ENCODE data around the gene ENG. TPM values are rescaled to one million over a fixed set of nuclear protein-coding genes. Genes with fewer than 3 reads are reported as not detected.
"Not testable (repeated sequence)": the region's sequence is repeated elsewhere in the genome, so short reads cannot be mapped to it uniquely, and the experiment has no call there.

Gene ENG
- total RNA-seq, 3 donors from 2014 or later: 10.7 to 20.3 (median 14.8) TPM

DNA sequence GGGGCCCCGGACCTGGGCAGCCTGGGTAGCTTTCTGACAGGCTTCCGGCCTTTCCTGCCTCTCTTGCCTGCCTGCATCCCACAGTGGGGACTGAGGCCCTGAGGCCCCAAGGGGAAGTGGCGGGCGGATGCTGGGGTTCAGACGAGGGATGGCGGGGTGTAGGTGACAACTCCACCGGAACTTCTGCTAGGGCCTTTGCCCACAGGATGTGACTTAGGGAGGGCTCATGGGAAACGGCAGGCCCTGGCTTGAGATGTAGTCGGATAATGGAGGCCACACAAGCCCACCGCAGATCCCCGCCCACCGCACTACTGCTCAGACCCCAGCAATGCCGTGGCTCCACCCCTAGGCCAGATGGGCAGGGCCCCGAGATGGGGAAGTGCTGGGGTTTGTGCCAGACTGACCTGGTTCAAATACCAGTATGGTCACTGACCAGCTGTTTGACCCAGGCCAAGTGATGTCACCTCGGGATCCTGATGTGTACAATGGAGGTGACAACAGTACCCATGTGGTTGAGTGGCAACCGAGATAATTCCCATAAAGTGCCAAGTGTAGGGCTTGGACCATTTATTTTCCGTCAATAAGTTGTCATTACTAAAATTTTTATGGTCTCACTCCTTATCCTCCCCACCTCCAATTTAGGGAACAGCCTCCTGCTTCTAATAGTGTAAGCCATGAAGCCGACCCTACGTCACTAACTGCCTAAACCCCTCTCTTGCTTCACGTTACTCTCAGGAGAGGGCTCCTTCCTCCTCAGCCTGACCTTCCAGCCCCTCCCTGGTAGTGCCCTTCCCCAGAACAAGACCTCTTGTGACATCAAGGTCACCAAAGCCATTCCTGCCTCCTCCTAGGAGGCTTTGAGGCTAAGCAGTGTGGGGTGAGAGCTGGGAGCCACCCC, 71.1 kb downstream of the ENG start:
- Mint-ChIP-seq H3K27me3 (ENCODE audit: low read depth) (no peaks in the 10 kb centered on the region), H3K9me3 (no peaks in the 10 kb centered on the region), H3K36me3 (ENCODE audit: insufficient read depth) (peaks cover 13% of the 10 kb centered on the region), H3K4me3 (peak overlapping the region; percentile 73), H3K4me1 (ENCODE audit: low read depth) (peaks cover 72% of the 10 kb centered on the region)
- DNase-seq: peak; percentile 45
- ATAC-seq: peak in 1 of 2 donors; percentile 2

DNA sequence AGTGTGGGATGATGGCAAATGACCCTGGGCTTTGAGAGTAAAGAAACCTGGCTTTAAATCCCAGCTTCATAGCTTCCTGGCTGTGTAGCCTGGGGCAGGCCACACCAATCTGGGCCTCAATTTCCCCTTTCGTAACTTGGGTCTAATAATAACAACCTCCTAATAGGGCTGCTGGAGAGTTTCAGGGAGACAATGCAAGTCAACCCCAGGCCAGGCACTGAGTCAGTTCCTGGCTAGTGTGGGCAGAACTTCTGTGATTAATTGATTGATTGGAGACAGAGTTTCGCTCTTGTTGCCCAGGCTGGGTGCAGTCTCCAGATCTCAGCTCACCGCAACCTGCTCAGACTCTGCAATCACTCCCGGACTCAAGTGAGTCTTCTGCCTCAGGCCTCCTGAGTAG, 72.7 kb downstream of the ENG start:
- H3K36me3 Mint-ChIP-seq (ENCODE audit: insufficient read depth): peaks cover 4% of the 10 kb centered on the region
- H3K27me3 Mint-ChIP-seq (ENCODE audit: low read depth): no peaks in the 10 kb centered on the region
- H3K9me3 Mint-ChIP-seq: no peaks in the 10 kb centered on the region
- DNase-seq (no peak), ATAC-seq (no peak)
- H3K4me3 Mint-ChIP-seq: peak overlapping the region; percentile 45
- H3K4me1 Mint-ChIP-seq (ENCODE audit: low read depth): peaks cover 66% of the 10 kb centered on the region

DNA sequence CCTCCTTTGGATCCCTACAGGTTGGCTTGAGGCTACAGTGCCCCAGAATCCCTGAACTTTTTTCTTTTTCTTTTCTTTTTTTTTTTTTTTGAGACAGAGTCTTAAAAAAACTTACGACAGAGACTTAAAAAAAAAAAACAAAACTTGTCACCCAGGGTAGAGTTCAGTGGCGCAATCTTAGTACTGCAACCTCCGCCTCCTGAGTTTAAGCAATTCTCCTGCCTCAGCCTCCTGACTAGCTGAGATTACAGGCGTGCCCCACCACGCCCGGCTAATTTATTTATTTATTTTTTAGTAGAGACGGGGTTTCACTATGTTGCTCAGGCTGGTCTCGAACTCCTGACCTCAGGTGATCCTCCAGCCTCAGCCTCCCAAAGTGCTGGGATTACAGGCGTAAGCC, 73.5 kb downstream of the ENG start:
- ATAC-seq; DNase-seq; H3K4me3 Mint-ChIP-seq; H3K36me3 Mint-ChIP-seq (ENCODE audit: insufficient read depth); H3K27me3 Mint-ChIP-seq (ENCODE audit: low read depth); H3K9me3 Mint-ChIP-seq: not testable (repeated sequence)
- H3K4me1 Mint-ChIP-seq (ENCODE audit: low read depth): peaks cover 71% of the 10 kb centered on the region

DNA sequence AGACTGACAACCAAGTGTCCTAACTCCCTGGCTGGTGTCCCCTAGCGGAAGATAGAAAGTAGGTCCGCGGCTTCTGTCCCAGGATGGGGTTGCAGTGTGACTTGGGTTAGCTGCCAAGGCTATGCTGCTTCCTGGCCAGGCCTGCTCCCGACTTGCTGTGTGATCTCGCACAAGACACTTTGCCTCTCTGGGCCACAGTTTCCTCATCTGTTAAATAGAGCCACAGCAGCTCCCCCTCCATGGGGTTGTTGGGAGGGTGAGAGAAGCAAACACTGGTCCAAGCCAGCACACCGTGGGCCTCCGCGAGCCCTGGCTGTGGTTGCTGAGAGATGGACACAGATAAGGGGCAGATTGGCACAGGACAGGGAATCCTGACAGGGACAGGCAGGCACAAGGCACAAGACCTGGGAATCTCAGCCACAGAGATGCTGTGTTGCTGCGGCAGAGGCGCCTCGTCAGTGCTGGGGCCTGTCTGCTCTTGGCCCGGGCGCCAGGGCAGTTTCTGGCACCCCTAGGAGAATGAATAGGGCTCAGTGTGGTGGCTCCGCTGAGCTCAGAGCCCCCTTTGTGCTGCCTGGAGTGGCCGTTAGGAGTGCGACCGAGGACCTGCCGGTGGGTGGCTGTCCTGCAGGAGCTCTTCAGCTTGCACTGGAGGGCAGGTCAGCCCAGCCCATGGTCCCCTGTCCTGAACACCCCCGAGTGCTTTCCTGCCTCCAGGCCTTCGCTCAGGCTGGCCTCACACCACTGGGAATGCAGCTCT, 74.2 kb downstream of the ENG start:
- no peak overlapping the region for H3K4me3 Mint-ChIP-seq

DNA sequence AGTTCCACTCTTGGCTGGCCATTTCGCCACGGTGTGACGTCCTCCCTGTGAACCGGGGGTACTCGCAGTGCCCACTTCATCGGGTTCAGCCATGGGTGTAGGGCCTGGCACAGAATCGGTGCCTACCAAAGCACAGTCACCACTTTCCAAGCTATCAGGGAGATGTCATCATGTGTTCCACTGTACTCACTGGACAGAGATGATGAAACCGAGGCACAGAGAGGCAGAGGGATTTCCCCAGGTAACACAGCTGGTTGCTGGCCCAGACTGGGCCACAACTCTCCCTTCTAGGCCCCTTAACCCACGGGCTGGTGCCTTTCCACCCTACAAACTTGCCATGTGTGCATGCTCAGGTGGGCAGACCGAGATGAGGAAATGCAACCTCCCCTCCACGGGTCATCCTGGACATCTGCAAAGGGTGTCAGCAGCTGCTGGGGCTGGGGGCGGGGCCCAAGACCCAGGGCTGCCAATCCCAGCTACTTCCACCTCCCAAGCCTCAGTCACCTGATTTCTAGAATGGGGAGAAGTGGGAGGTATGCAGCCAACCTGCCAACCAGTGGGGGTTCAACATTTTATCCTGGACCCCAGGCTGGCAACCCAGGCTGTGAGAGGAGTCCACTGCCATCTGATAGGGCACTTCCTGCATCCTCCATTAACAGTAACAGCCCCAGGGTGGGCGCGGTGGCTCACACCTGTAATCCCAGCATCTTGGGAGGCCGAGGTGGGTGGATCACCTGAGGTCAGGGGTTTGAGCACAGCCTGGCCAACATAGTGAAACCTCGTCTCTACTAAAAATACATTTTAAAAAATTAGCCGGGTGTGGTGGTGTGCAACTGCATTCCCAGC, 75.1 kb downstream of the ENG start:
- DNase-seq (peak; percentile 60), ATAC-seq (peak; percentile 64 to 65)
- Mint-ChIP-seq H3K4me3 (peak overlapping the region; percentile 96), H3K4me1 (ENCODE audit: low read depth) (peaks cover 66% of the 10 kb centered on the region), H3K36me3 (ENCODE audit: insufficient read depth) (peaks cover under 1% of the 10 kb centered on the region), H3K9me3 (no peaks in the 10 kb centered on the region), H3K27me3 (ENCODE audit: low read depth) (no peaks in the 10 kb centered on the region)

More for the DNA sequence above, 74.2 kb downstream of the ENG start:
- ATAC-seq: no peak
- DNase-seq: no peak
- H3K27me3 Mint-ChIP-seq (ENCODE audit: low read depth): no peaks in the 10 kb centered on the region
- H3K4me1 Mint-ChIP-seq (ENCODE audit: low read depth): peaks cover 71% of the 10 kb centered on the region
- H3K9me3 Mint-ChIP-seq: no peaks in the 10 kb centered on the region
- no peaks in the 10 kb centered on the region for H3K36me3 Mint-ChIP-seq (ENCODE audit: insufficient read depth)

DNA sequence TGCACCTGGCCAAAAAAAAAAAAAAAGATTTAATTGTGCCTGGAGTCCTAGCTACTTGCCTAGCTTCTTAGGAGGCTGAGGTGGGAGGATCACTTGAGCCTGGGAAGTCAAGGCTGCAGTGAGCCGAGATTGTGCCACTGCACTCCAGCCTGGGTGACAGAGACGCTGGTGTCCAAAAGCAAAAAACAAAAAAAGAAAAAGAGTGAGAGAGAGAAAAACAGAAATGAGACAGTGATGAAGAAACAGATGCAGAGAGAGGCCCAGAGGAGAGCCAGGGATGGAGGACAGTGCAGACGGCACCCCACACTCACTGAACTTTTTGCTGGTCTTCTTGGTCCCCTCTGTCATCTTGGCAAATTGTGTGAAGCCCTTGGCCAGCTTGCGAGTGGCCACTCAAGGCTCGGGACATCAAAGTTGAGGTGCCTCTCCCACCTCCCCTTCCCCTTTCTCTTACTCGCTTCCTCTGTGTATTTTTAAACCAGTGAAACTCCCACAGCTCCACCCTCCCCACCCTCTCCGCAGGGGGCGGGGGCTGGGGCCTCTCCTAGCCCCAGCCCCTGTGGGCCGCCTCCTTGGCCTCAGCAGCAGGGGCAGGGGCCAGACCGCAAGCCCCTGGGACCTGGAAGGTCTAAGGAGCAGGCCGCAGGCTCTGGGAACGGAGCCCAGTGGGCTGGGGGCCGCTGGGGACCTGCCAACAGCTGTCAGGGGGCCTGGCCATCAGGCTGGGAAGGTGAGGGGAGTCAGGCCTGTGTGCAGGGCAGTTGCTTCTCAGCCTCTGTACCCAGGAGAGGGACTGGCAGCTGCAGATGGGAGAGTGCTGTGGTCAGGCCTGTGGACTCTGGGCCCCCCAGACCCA, 76.0 kb downstream of the ENG start, which contains the start of gene SH2D3C:
TSS of gene SH2D3C (minus strand) at position 387 of the 856 bp plus-strand sequence. CDS start at position 348, 39 bp downstream.
- DNase-seq (peak; percentile 36), ATAC-seq (peak; percentile 38 to 47)
- Mint-ChIP-seq H3K27me3 (ENCODE audit: low read depth) (no peaks in the 10 kb centered on the region), H3K4me3 (peak within 1 kb of the TSS; percentile 96), H3K36me3 (ENCODE audit: insufficient read depth) (peaks cover 6% of the 10 kb centered on the region), H3K4me1 (ENCODE audit: low read depth) (peaks cover 63% of the 10 kb centered on the region), H3K9me3 (no peaks in the 10 kb centered on the region)

DNA sequence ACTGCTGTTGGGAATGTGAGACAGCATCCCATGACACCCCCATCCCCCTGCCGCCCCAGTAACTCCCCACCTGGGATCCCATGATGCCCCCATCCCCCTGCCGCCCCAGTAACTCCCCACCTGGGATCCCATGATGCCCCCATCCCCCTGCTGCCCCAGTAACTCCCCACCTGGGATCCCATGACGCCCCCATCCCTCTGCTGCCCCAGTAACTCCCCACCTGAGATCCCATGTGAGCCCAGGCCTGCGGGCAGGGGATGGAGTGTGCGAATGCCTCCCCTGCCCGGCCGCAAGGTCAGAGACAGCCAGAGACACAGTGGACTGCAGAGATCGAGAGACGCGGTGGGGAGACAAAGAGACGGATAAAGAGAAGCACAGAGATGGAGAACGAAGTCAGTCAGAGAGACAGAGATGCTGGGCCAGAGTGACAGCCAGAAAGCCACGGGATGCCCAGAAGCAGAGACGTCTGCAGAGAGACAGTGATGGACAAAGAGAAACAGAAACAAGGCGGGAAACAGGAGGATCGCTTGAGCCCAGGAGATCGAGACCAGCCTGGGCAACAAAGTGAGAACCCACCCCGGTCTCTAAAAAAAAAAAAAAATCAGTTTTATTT, 77.0 kb downstream of the ENG start:
- Mint-ChIP-seq H3K36me3 (ENCODE audit: insufficient read depth) (peaks cover 6% of the 10 kb centered on the region), H3K9me3 (no peaks in the 10 kb centered on the region), H3K4me3 (peak overlapping the region; percentile 96), H3K27me3 (ENCODE audit: low read depth) (no peaks in the 10 kb centered on the region), H3K4me1 (ENCODE audit: low read depth) (peaks cover 58% of the 10 kb centered on the region)
- no peak for ATAC-seq
- DNase-seq: no peak

DNA sequence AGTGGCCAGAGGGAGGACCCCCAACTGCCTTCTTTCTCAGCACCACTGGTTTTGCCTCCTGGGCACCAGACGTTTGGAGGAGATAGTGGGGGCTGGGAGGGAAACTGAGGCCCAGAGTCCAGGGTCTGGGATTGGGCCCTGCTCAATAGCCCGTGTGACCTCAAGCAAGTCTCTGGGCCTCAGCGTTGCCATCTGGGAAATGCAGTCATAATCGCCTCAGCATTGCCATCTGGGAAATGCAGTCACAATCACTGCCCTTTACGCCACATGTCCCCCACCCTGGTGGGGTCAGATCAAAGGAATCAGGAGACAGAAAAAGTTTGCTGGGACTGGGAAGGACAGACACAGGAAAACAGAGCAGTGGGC, 77.6 kb downstream of the ENG start:
- no peaks in the 10 kb centered on the region for H3K9me3 Mint-ChIP-seq
- ATAC-seq: peak in 1 of 2 donors; percentile 5
- DNase-seq: no peak
- H3K4me1 Mint-ChIP-seq (ENCODE audit: low read depth): peaks cover 55% of the 10 kb centered on the region
- peaks cover 6% of the 10 kb centered on the region for H3K36me3 Mint-ChIP-seq (ENCODE audit: insufficient read depth)
- H3K27me3 Mint-ChIP-seq (ENCODE audit: low read depth): no peaks in the 10 kb centered on the region
- peak overlapping the region; percentile 96 for H3K4me3 Mint-ChIP-seq

DNA sequence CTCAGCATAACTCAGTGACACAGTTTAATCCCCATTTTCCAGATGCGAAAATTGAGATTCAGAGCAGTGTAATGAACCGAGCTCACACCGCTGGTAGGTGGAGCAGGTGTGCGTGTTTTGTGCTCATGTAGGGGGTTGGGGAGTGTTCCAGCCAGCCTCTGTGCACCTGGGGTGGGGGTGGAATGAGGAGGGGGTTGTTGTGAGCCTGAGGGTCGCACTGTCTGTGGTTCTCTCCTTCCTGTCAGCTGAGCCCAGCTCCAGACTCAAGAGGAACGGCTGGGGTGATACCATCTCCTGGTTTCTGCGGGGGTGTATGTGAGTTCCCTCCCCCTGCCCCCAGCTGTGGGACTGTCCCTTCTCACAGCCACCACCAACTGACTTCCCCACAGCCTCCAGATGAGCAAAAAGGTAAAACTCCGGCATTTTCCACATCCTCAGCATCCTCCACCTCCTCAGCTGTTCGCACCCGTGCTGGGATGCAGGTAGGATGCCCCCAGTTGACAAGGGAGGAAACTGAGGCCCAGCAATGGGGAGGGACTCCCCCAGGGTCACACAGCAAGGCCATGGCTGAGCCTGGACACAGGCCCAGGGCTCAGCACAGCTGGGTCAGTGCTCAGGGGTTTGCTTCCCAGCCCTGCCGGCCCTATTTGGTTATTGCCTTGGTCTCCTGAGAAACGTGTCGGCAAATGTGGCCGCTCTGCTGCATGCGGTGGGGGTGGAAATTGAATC, 78.1 kb downstream of the ENG start:
- peaks cover 53% of the 10 kb centered on the region for H3K4me1 Mint-ChIP-seq (ENCODE audit: low read depth)

DNA sequence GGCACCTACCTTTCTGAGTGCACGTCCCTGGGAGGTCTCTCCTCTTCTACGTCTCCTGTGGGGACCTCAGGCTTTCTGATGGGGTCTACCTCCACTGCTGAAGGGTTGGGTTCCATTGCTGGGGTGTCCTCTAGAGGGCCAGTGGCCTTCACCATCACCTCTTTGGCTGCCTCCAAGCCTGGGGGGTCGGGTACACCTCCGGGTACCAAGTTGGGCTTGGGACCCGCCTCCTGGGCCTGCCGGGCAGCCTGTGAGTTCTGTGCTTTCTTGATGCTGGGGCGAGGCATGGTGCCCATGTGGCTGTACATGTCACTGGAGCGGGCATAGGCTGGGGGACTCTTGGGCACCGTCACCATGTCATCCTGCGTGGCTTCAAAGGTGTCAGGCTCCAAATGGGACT, 80.5 kb downstream of the ENG start:
- no peak for DNase-seq
- Mint-ChIP-seq H3K9me3 (no peaks in the 10 kb centered on the region), H3K27me3 (ENCODE audit: low read depth) (no peaks in the 10 kb centered on the region), H3K4me1 (ENCODE audit: low read depth) (peaks cover 56% of the 10 kb centered on the region), H3K4me3 (no peak overlapping the region), H3K36me3 (ENCODE audit: insufficient read depth) (peaks cover 8% of the 10 kb centered on the region)
- ATAC-seq: no peak

More for the DNA sequence above, 78.1 kb downstream of the ENG start:
- no peaks in the 10 kb centered on the region for H3K27me3 Mint-ChIP-seq (ENCODE audit: low read depth)
- no peaks in the 10 kb centered on the region for H3K9me3 Mint-ChIP-seq
- DNase-seq (peak; percentile 71), ATAC-seq (peak; percentile 46 to 47)
- peak overlapping the region; percentile 96 for H3K4me3 Mint-ChIP-seq
- H3K36me3 Mint-ChIP-seq (ENCODE audit: insufficient read depth): peaks cover 6% of the 10 kb centered on the region

DNA sequence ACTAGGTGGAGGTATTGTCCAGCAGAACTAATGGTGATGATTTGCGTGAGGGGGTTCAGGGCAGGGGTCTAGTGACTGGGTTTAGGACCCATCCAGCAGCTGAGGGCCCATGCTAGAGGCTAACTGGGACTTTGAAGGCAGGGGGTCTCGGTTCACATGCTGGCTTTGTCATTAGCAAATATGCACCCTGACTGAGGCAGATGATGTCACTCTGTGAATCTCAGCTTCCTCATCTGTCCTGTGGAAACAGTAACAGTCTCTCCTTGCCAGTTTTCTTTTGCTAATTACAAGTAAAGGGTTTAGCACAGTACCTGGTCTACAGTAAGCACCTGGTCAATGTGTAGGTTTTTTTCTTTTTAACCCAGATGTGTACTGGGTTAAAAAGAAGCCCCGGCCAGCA, 81.2 kb downstream of the ENG start:
- peaks cover 60% of the 10 kb centered on the region for H3K4me1 Mint-ChIP-seq (ENCODE audit: low read depth)
- H3K27me3 Mint-ChIP-seq (ENCODE audit: low read depth): no peaks in the 10 kb centered on the region
- H3K4me3 Mint-ChIP-seq: no peak overlapping the region
- ATAC-seq: no peak
- H3K9me3 Mint-ChIP-seq: no peaks in the 10 kb centered on the region
- peaks cover 11% of the 10 kb centered on the region for H3K36me3 Mint-ChIP-seq (ENCODE audit: insufficient read depth)
- no peak for DNase-seq

DNA sequence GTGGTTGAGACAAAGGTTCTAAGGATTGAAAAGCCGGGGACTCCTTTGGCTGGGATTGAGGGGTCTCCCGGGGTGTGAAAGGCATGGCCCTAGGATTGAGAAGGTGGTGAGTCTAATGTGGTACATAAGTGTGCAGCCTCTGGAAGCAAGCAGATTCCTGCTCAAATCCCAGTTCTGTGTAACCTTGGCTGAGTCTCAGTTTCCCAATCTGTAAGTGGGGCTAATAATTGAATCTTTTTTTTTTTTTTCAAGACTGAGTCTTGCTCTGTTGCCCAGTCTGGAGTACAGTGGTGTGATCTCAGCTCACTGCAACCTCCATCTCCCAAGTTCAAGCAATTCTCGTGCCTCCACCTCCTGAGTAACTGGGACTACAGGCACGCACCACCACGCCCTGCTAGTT, 81.9 kb downstream of the ENG start:
- DNase-seq (no peak), ATAC-seq (no peak)
- H3K36me3 Mint-ChIP-seq (ENCODE audit: insufficient read depth): peaks cover 11% of the 10 kb centered on the region
- H3K27me3 Mint-ChIP-seq (ENCODE audit: low read depth): no peaks in the 10 kb centered on the region
- peaks cover 64% of the 10 kb centered on the region for H3K4me1 Mint-ChIP-seq (ENCODE audit: low read depth)
- no peaks in the 10 kb centered on the region for H3K9me3 Mint-ChIP-seq
- H3K4me3 Mint-ChIP-seq: no peak overlapping the region

Measured in activated T-cell treated with anti-CD3 and anti-CD28 coated beads, Interleukin-2, amount 50 U/mL, for 4 hours (primary cell).